Upper lobe of left lung (tissue), 6 donors: Measurements from ENCODE around the gene SPPL3. TPM values are rescaled to one million over a fixed set of nuclear protein-coding genes. Genes with fewer than 3 reads are reported as not detected.

Experiments
- ATAC-seq, 2 donors: fragments of 200-7000 bp; cut with Tn5 transposase; one replicate each; pipeline ENCODE4 v1.9.1; 2022; ENCODE audit warnings: mild to moderate bottlenecking in 2 of 2, moderate library complexity in 2 of 2; ENCODE audit not compliant: low FRiP score in 2 of 2
- DNase-seq, 2 donors: peaks; one replicate each; pipeline ENCODE4 v3.0.0-alpha.2; 2019 to 2020
- H3K27ac ChIP-seq, 4 donors: fragments of 200-600 bp; sonication (generic); one replicate each; pipeline ENCODE4 v1.5.1; 2016 to 2019
- H3K27me3 ChIP-seq, 4 donors: fragments of 200-600 bp; sonication (generic); one replicate each; pipeline ENCODE4 v1.5.1; 2017 to 2019
- H3K36me3 ChIP-seq, 4 donors: fragments of 200-600 bp; sonication (generic); one replicate each; pipeline ENCODE4 v1.5.1; 2016 to 2019
- H3K4me1 ChIP-seq, 4 donors: fragments of 200-600 bp; sonication (generic); one replicate each; pipeline ENCODE4 v1.5.1; 2018 to 2019
- H3K4me3 ChIP-seq, 4 donors: fragments of 200-600 bp; sonication (generic); one replicate each; pipeline ENCODE4 v1.5.1; 2017 to 2019; ENCODE audit warnings: mild to moderate bottlenecking in 2 of 4, moderate library complexity in 1 of 4
- H3K9me3 ChIP-seq, 4 donors: fragments of 200-600 bp; sonication (generic); one replicate each; pipeline ENCODE4 v1.5.1; 2018 to 2019
- CTCF ChIP-seq, 6 experiments: fragments of 450-650 bp in 4 of 6; fragments of 200-600 bp in 2 of 6; sonication (generic) in 2 of 6; IDR thresholded peaks; one replicate each; pipeline ENCODE4 v1.5.1; 2016 to 2019; ENCODE audit warnings: antibody characterized with exemption in 6 of 6
- EP300 ChIP-seq, 4 donors: sonication (generic); formaldehyde crosslinking; IDR thresholded peaks; one replicate each; pipeline ENCODE4 v1.5.1; 2017; ENCODE audit warnings: antibody characterized with exemption in 4 of 4, control low read depth in 2 of 4
- POLR2A ChIP-seq, 4 donors: fragments of 450-650 bp; IDR thresholded peaks; one replicate each; pipeline ENCODE4 v1.5.1; 2016 to 2017; ENCODE audit warnings: antibody characterized with exemption in 4 of 4, mild to moderate bottlenecking in 2 of 4
- POLR2AphosphoS5 ChIP-seq, 2 donors: sonication (generic); formaldehyde crosslinking; IDR thresholded peaks; one replicate each; pipeline ENCODE4 v1.5.1; 2017; ENCODE audit warnings: antibody characterized with exemption in 2 of 2
- WGBS, 2 donors: methylation state at CpG; one replicate each; pipeline ENCODE4 v1.1.5; 2017 to 2018; 5-methylcytosine and 5-hydroxymethylcytosine counted together
- total RNA-seq, 6 donors: library from RNA; depleted of rRNA in 4 of 6; stranded (reverse); fragments of >200 nt in 4 of 6; gene quantifications; one replicate each; pipeline versions ENCODE4 v1.1.0 to v1.2.1, GENCODE V29; 2016 to 2021
- donor health status: DM: no; HTN: no; CAD: no; lungs with moderate emphysema.
- donor health status: DM: no; HTN: yes; CAD: no; lungs with severe emphysema.

The SPPL3 gene
- total RNA-seq, 6 donors from 2014 or later: 17.8 to 44.3 (median 23.2) TPM

GRCh38 chr12:120825337-120825736 lies 78.8 kb downstream of the SPPL3 start:
- Histone ChIP-seq H3K9me3 (no peaks in the 10 kb centered on the region), H3K27me3 (no peaks in the 10 kb centered on the region), H3K36me3 (no peaks in the 10 kb centered on the region), H3K4me1 (peaks cover 7 to 16% (median 11%) of the 10 kb centered on the region in 4 donors), H3K4me3 (no peak overlapping the region), H3K27ac (no peak overlapping the region)
- ATAC-seq (no peak), DNase-seq (no peak)
- TF ChIP-seq EP300 (IDR thresholded peaks at IDR 0.05) (no peak), POLR2AphosphoS5 (IDR thresholded peaks at IDR 0.05) (no peak), CTCF (IDR thresholded peaks at IDR 0.05) (no peak), POLR2A (IDR thresholded peaks at IDR 0.05) (no peak)
- WGBS, 2 donors: 71 to 80% methylated on average over 3 of the region's 3 CpGs

DNA sequence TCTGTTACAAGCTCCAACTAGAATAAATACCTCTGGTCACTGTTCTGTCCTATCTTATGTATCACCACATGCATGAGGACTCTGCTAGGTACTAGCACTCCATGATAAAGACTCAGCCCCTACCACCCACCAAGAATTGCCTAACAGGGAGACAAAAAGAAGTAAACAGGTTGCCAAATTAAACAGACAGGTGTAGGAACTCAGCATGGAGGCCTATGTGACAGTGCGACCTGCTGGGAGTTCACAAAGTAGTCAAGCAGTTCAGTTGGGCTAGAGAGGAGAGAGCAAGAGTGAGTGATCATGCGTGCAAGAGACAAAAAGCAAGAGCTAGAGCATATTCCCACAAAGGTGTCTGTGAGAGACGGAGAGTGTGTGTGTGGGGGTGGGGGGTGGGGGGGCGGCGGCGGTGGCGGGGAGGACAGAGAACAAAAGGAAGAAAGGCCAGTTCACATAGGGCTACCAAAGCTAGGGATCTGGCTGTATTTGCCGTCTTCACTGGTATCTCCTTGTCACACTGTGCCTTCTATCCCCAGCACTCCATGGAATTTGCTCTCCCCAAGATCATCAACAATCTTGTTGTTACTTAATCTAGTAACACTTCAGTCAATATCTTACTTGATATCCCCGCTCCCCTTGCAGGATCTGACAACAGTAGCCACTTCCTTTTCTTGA lies 81.2 kb downstream of the SPPL3 start:
- TF ChIP-seq POLR2AphosphoS5 (IDR thresholded peaks at IDR 0.05) (no peak), CTCF (IDR thresholded peaks at IDR 0.05) (no peak), POLR2A (IDR thresholded peaks at IDR 0.05) (no peak), EP300 (IDR thresholded peaks at IDR 0.05) (no peak)
- 56 to 61% methylated on average over 9 of the region's 9 CpGs for WGBS, 2 donors
- Histone ChIP-seq H3K27me3 (no peaks in the 10 kb centered on the region), H3K9me3 (no peaks in the 10 kb centered on the region), H3K4me1 (peaks cover 6 to 17% (median 7%) of the 10 kb centered on the region in 4 donors), H3K36me3 (no peaks in the 10 kb centered on the region), H3K4me3 (no peak overlapping the region), H3K27ac (no peak overlapping the region)
- no peak for DNase-seq
- no peak for ATAC-seq

GRCh38 chr12:120821878-120822277 lies 82.3 kb downstream of the SPPL3 start:
- ATAC-seq (no peak), DNase-seq (no peak)
- H3K4me3 ChIP-seq: no peak overlapping the region
- TF ChIP-seq EP300 (IDR thresholded peaks at IDR 0.05) (no peak), CTCF (IDR thresholded peaks at IDR 0.05) (no peak), POLR2AphosphoS5 (IDR thresholded peaks at IDR 0.05) (no peak), POLR2A (IDR thresholded peaks at IDR 0.05) (no peak)
- no peak overlapping the region for H3K27ac ChIP-seq
- H3K36me3 ChIP-seq: no peaks in the 10 kb centered on the region
- peaks cover 6 to 20% (median 7%) of the 10 kb centered on the region in 4 donors for H3K4me1 ChIP-seq
- H3K27me3 ChIP-seq: no peaks in the 10 kb centered on the region
- WGBS, 2 donors: 70 to 91% methylated on average over 2 of the region's 2 CpGs
- no peaks in the 10 kb centered on the region for H3K9me3 ChIP-seq

- Histone ChIP-seq H3K4me1 (peaks cover 6 to 20% (median 7%) of the 10 kb centered on the region in 4 donors), H3K9me3 (no peaks in the 10 kb centered on the region), H3K27ac (no peak overlapping the region), H3K4me3 (no peak overlapping the region), H3K27me3 (no peaks in the 10 kb centered on the region), H3K36me3 (no peaks in the 10 kb centered on the region)
- DNase-seq: no peak
- WGBS, 2 donors: 77 to 87% methylated on average over 7 of the region's 7 CpGs
- ATAC-seq: no peak
- TF ChIP-seq EP300 (IDR thresholded peaks at IDR 0.05) (no peak), POLR2A (IDR thresholded peaks at IDR 0.05) (no peak), CTCF (IDR thresholded peaks at IDR 0.05) (no peak), POLR2AphosphoS5 (IDR thresholded peaks at IDR 0.05) (no peak)
Observed at GRCh38 chr12:120820884-120821510, 83.2 kb downstream of the SPPL3 start.
